DOHH2 (cell line): ENCODE data around the gene IRS2.

Experiments used
- H3F3A ChIP-seq: fragments of 200-600 bp; sonication (generic), shearing (Covaris generic); 2 replicates; pipeline ENCODE4 v1.6.0; 2016; ENCODE audit warnings: antibody characterized with exemption, mild to moderate bottlenecking; ENCODE audit not compliant: control insufficient read depth, insufficient read depth
- H3K27ac ChIP-seq: fragments of 200-600 bp; sonication (generic); 2 replicates; pipeline ENCODE4 v1.5.1; 2014; ENCODE audit warnings: low read depth, mild to moderate bottlenecking, low read length, moderate library complexity
- H3K27me3 ChIP-seq: fragments of 200-600 bp; sonication (generic); 2 replicates; pipeline ENCODE4 v1.6.1; 2014; ENCODE audit warnings: mild to moderate bottlenecking, low read length, mixed read lengths; ENCODE audit not compliant: control insufficient read depth
- H3K36me3 ChIP-seq: fragments of 200-600 bp; sonication (generic); 2 replicates; pipeline ENCODE4 v1.6.1; 2014; ENCODE audit warnings: mild to moderate bottlenecking, low read length, moderate library complexity, mixed read lengths; ENCODE audit not compliant: control insufficient read depth
- H3K4me1 ChIP-seq: fragments of 200-600 bp; sonication (generic); 2 replicates; pipeline ENCODE4 v1.6.1; 2014; ENCODE audit warnings: mild to moderate bottlenecking, low read length, mixed read lengths; ENCODE audit not compliant: control insufficient read depth
- H3K4me2 ChIP-seq: fragments of 200-600 bp; sonication (generic); 2 replicates; pipeline ENCODE4 v1.6.0; 2014; ENCODE audit warnings: mild to moderate bottlenecking, low read length, moderate library complexity
- H3K4me3 ChIP-seq: fragments of 200-600 bp; sonication (generic); 2 replicates; pipeline ENCODE4 v1.5.1; 2014; ENCODE audit warnings: mild to moderate bottlenecking, low read length, mixed read lengths
- H3K79me2 ChIP-seq: fragments of 200-600 bp; sonication (generic); 2 replicates; pipeline ENCODE4 v1.6.1; 2014; ENCODE audit warnings: mild to moderate bottlenecking, low read length, mixed read lengths; ENCODE audit not compliant: control insufficient read depth
- H3K9me2 ChIP-seq: fragments of 200-600 bp; sonication (generic); replicated peaks from 2 replicates; pipeline ENCODE4 v1.6.1; 2014; ENCODE audit warnings: mild to moderate bottlenecking, low read length, mixed read lengths; ENCODE audit not compliant: control insufficient read depth
- H3K9me3 ChIP-seq: fragments of 200-600 bp; sonication (generic); 2 replicates; pipeline ENCODE4 v1.6.1; 2014; ENCODE audit warnings: antibody characterized with exemption, low read length, mixed read lengths; ENCODE audit not compliant: control insufficient read depth, insufficient read depth
- H4K20me1 ChIP-seq: fragments of 200-600 bp; sonication (generic); 2 replicates; pipeline ENCODE4 v1.6.0; 2014; ENCODE audit warnings: low read depth, mild to moderate bottlenecking, antibody characterized with exemption, low read length, moderate library complexity; ENCODE audit not compliant: control insufficient read depth, insufficient read depth
- EZH2phosphoT487 ChIP-seq: fragments of 200-600 bp; sonication (generic); IDR thresholded peaks from 2 replicates; pipeline ENCODE4 v1.6.1; 2017; ENCODE audit warnings: borderline replicate concordance, mild to moderate bottlenecking, antibody characterized with exemption, low read length, moderate library complexity, mixed read lengths
- TF ChIP-seq, protein P1 (sequence below): fragments of 200-600 bp; sonication (generic); IDR thresholded peaks from one replicate; pipeline ENCODE4 v1.5.1; 2014; ENCODE audit warnings: antibody characterized with exemption, mild to moderate bottlenecking, low read depth, low read length; ENCODE audit not compliant: poor library complexity, severe bottlenecking

Gene IRS2

DNA sequence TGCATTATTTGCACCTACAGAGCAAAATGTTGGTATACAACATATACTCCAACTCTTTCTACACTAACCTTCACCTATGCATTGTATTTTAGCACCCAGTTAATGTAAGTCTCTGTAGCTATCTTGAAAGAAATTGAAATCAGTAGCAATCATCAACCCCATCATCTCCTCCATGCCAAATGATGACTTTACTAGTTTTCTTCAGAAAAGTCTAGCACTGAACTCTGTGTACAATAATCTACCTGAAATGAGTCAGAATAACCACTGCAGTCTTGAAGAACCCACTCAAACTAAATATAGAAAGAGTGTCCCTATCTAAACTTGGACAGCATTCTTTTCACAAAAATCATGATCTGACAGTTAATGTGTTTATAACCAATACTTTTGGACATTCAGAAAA, 9.8 kb downstream of the IRS2 start:
- H3K27me3 ChIP-seq = no peaks in the 10 kb centered on the region
- H3F3A ChIP-seq = no peaks in the 10 kb centered on the region
- no peaks in the 10 kb centered on the region for H3K36me3 ChIP-seq
- no peaks in the 10 kb centered on the region for H3K4me1 ChIP-seq
- H3K9me2 ChIP-seq = no peaks in the 10 kb centered on the region
- H3K9me3 ChIP-seq = peaks cover 2% of the 10 kb centered on the region; the same call in 1 of the 2 replicates
- H3K79me2 ChIP-seq = no peaks in the 10 kb centered on the region
- TF ChIP-seq, protein P1, sequence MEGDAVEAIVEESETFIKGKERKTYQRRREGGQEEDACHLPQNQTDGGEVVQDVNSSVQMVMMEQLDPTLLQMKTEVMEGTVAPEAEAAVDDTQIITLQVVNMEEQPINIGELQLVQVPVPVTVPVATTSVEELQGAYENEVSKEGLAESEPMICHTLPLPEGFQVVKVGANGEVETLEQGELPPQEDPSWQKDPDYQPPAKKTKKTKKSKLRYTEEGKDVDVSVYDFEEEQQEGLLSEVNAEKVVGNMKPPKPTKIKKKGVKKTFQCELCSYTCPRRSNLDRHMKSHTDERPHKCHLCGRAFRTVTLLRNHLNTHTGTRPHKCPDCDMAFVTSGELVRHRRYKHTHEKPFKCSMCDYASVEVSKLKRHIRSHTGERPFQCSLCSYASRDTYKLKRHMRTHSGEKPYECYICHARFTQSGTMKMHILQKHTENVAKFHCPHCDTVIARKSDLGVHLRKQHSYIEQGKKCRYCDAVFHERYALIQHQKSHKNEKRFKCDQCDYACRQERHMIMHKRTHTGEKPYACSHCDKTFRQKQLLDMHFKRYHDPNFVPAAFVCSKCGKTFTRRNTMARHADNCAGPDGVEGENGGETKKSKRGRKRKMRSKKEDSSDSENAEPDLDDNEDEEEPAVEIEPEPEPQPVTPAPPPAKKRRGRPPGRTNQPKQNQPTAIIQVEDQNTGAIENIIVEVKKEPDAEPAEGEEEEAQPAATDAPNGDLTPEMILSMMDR = no peak
- no peak for TF ChIP-seq EZH2phosphoT487
- H3K4me2 ChIP-seq = no peak overlapping the region
- H3K4me3 ChIP-seq = no peak overlapping the region
- no peak overlapping the region for H3K27ac ChIP-seq
- no peaks in the 10 kb centered on the region for H4K20me1 ChIP-seq

DNA sequence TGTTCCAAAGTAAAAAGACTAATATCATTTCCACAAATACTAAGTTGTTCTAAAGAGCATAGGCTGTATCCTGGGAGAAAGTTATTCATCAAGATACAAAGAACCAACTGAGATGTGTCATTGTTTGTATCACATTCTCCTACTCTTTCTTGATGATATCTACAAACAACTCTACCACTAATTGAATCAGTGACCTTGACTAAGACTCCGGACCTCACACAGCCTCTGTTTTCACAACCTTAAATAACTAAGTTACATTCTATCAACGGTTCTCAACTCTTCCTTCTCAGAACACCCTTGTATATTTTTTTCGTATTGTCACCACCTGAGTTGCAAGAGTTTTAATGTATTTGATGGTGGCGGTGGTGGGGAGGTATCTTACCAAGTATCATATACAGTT, 12.6 kb downstream of the IRS2 start:
- Histone ChIP-seq H3K27ac (no peak overlapping the region), H3K9me3 (no peaks in the 10 kb centered on the region), H3K79me2 (no peaks in the 10 kb centered on the region), H3K27me3 (no peaks in the 10 kb centered on the region), H4K20me1 (no peaks in the 10 kb centered on the region), H3K4me1 (no peaks in the 10 kb centered on the region), H3K9me2 (no peaks in the 10 kb centered on the region), H3K4me3 (no peak overlapping the region), H3F3A (no peaks in the 10 kb centered on the region), H3K4me2 (no peak overlapping the region), H3K36me3 (no peaks in the 10 kb centered on the region)
- TF ChIP-seq, protein P1 = no peak
- no peak for TF ChIP-seq EZH2phosphoT487

DNA sequence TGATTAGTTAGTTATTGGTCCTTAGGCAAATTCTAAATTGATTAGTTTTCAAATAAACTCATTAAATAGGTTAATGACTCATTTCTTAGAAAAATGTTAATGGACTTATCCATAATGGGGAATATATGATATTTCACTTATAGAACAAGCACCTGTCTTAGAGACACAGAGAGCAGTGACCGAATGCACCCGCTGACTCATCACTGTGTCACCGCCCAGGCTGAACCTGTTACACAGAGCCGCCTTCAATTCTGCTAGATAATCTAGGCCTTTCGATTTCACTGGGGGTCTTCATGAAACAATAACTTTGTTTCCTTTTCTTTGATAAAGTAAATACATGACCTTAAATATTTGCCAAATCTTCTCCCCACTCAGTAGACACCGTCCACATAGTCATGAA, 13.1 kb downstream of the IRS2 start:
- Histone ChIP-seq H3K4me2 (no peak overlapping the region), H3K9me3 (no peaks in the 10 kb centered on the region), H3K4me3 (no peak overlapping the region), H3K4me1 (no peaks in the 10 kb centered on the region), H3K36me3 (no peaks in the 10 kb centered on the region), H3K79me2 (no peaks in the 10 kb centered on the region), H4K20me1 (no peaks in the 10 kb centered on the region), H3K9me2 (no peaks in the 10 kb centered on the region), H3K27ac (no peak overlapping the region), H3F3A (no peaks in the 10 kb centered on the region), H3K27me3 (no peaks in the 10 kb centered on the region)
- TF ChIP-seq, protein P1 = no peak
- no peak for TF ChIP-seq EZH2phosphoT487

DNA sequence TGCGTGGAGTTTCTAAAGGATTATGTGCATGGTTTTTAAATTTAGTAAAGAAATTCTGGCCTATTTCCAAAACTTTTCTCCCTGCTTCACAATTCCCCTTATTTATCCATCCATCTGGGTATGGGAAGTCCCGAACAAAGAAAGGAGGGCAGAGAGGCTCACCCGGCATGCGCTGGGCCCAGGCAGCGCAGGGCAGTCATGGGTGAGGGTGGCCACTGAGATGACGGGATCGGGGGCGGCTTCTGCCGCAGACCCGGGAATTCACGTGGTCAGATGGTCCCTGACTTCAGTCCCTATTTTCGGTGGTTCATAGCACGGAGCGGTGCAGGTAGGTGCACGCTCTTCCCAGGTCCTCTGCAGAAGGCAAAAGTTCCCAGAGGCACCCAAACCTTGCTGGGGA, 14.5 kb downstream of the IRS2 start:
- H4K20me1 ChIP-seq = no peaks in the 10 kb centered on the region
- H3K9me2 ChIP-seq = no peaks in the 10 kb centered on the region
- TF ChIP-seq, protein P1 = no peak
- no peak for TF ChIP-seq EZH2phosphoT487
- no peaks in the 10 kb centered on the region for H3K79me2 ChIP-seq
- no peak overlapping the region for H3K27ac ChIP-seq
- no peaks in the 10 kb centered on the region for H3K27me3 ChIP-seq
- no peaks in the 10 kb centered on the region for H3K4me1 ChIP-seq
- H3K36me3 ChIP-seq = no peaks in the 10 kb centered on the region
- H3K4me2 ChIP-seq = no peak overlapping the region
- no peak overlapping the region for H3K4me3 ChIP-seq
- no peaks in the 10 kb centered on the region for H3K9me3 ChIP-seq
- no peaks in the 10 kb centered on the region for H3F3A ChIP-seq
